Thymus (tissue), 11 donors: ENCODE results near the gene TSHZ2. TPM values are rescaled to one million over a fixed set of nuclear protein-coding genes. Genes with fewer than 3 reads are reported as not detected.

ENCODE experiments used
- DNase-seq, 9 donors: peaks; one replicate each; pipeline ENCODE4 v3.0.0-alpha.2; 2013; ENCODE audit warnings: low spot score in 9 of 9, low read depth in 6 of 9, missing footprints in 1 of 9
- H3K27ac ChIP-seq, 2 donors: one replicate each; pipeline ENCODE4 v1.5.1; 2013; ENCODE audit warnings: control low read depth in 1 of 2, low read depth in 1 of 2, low read length in 1 of 2, mild to moderate bottlenecking in 1 of 2, moderate library complexity in 1 of 2
- H3K27me3 ChIP-seq, 2 donors: one replicate each; pipeline ENCODE4 v1.5.1; 2013; ENCODE audit warnings: low read length in 1 of 2; ENCODE audit not compliant: control insufficient read depth in 2 of 2, insufficient read depth in 1 of 2
- H3K36me3 ChIP-seq, 2 donors: one replicate each; pipeline ENCODE4 v1.5.1; 2013; ENCODE audit warnings: low read length in 1 of 2, mild to moderate bottlenecking in 1 of 2, moderate library complexity in 1 of 2; ENCODE audit not compliant: control insufficient read depth in 2 of 2, insufficient read depth in 2 of 2
- H3K4me1 ChIP-seq, 2 donors: one replicate each; pipeline ENCODE4 v1.5.1; 2013; ENCODE audit warnings: low read length in 2 of 2; ENCODE audit not compliant: control insufficient read depth in 2 of 2, insufficient read depth in 2 of 2
- H3K4me3 ChIP-seq, 2 donors: one replicate each; pipeline ENCODE4 v1.5.1; 2013; ENCODE audit warnings: low read length in 2 of 2, control low read depth in 1 of 2, mild to moderate bottlenecking in 1 of 2
- H3K9me3 ChIP-seq, 2 donors: one replicate each; pipeline ENCODE4 v1.5.1; 2013; ENCODE audit warnings: low read length in 1 of 2, mild to moderate bottlenecking in 1 of 2; ENCODE audit not compliant: control insufficient read depth in 2 of 2, insufficient read depth in 1 of 2
- WGBS: extraction: QIAGEN DNeasy Blood & Tissue Kit; methylation state at CpG from one replicate; pipeline ENCODE4 v1.1.7; 2013; 5-methylcytosine and 5-hydroxymethylcytosine counted together
- polyA plus RNA-seq: library from polyadenylated mRNA; stranded (reverse); fragments of 200-250 nt; gene quantifications from one replicate; pipeline ENCODE4 v1.2.3, GENCODE V29; 2013
- total RNA-seq: library from RNA; stranded (reverse); fragments of 120-200 nt; gene quantifications from one replicate; pipeline ENCODE4 v1.2.4, GENCODE V29; 2013
- donor health status: healthy.

The TSHZ2 gene
- total and polyA plus RNA-seq, 2 donors, result 1.4 to 2.4 TPM

DNA sequence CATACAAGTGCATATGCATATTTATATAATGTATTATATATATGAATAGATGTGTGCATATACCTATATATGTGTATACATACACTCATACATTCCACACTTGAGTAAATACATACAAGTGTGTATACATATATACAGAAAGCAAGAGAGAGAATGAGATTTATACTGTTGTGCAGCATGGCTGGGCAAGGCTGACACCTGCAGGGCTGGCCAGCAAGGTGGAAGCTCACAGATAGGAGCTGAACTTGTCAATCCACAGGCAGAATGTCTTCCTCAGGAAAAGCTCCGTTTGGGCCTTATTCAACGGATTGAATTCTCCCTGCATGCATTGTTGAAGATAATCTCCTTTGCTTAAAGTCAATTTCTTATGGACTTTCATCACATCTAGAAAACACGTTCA, 364.7 kb downstream of the TSHZ2 start:
- H3K36me3 ChIP-seq, result no peaks in the 10 kb centered on the region
- H3K27ac ChIP-seq, result no peak overlapping the region
- no peak for DNase-seq
- no peaks in the 10 kb centered on the region for H3K4me1 ChIP-seq
- 90% methylated on average over 3 of the region's 3 CpGs for WGBS
- H3K27me3 ChIP-seq, result no peaks in the 10 kb centered on the region
- no peaks in the 10 kb centered on the region for H3K9me3 ChIP-seq
- no peak overlapping the region for H3K4me3 ChIP-seq

DNA sequence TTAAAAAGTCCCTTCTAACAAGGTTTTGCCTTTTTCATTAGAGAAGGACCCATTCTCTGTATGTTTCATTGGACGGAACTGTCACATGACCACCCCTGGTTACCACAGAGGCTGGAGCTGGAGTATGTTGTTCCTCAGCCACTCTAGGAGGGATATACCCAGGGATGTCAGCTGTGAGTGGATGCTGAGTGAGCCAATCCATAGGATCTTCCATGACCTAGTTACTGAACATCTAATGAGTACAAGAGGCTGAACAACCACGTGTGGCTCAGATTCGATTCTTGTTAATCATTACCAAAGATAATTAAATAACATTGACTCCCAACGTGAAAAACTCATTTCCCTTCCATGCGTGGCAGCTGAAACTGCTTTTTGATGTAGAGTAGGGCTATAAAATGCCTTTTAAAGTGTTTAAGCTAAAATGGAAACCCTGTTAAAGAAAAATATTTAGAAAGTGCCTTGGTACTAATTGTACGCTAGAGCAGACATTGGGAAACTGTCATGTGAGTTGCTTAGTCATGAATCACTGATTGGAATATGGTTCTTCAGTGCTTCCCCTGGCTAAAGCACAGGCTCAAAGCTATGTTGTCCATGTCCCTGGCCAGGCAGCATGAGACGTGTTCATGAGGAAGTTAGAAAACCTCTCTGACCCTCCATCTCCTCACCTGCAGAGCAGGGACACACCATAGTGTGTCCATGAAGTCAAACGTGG, 365.4 kb downstream of the TSHZ2 start:
- H3K4me3 ChIP-seq, result no peak overlapping the region
- DNase-seq, result no peak
- WGBS, result 90% methylated on average over 8 of the region's 8 CpGs
- no peak overlapping the region for H3K27ac ChIP-seq
- H3K36me3 ChIP-seq, result no peaks in the 10 kb centered on the region
- no peaks in the 10 kb centered on the region for H3K9me3 ChIP-seq
- no peaks in the 10 kb centered on the region for H3K27me3 ChIP-seq
- no peaks in the 10 kb centered on the region for H3K4me1 ChIP-seq

DNA sequence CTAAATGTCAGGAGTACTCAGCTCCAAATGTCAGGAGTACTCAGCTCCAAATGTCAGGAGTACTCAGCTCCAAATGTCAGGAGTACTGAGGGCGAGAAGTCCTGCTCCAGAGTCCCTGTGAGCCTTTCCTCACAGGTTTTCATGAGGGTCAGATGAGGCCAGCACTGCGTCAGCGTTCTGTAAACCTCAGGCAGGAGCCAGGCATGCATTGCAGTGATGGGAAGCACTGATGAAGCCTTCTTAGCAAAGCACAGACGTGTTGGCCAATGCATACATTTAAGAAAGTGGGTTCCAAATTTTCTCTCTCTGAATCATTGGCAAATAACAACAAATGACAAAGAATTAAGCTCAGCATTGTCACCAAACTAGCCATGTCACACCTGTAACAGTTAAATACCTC, 366.6 kb downstream of the TSHZ2 start:
- no peak for DNase-seq
- H3K36me3 ChIP-seq, result no peaks in the 10 kb centered on the region
- H3K27ac ChIP-seq, result no peak overlapping the region
- H3K27me3 ChIP-seq, result no peaks in the 10 kb centered on the region
- H3K4me3 ChIP-seq, result no peak overlapping the region
- WGBS, result 78% methylated on average over 4 of the region's 4 CpGs
- no peaks in the 10 kb centered on the region for H3K4me1 ChIP-seq
- H3K9me3 ChIP-seq, result no peaks in the 10 kb centered on the region

DNA sequence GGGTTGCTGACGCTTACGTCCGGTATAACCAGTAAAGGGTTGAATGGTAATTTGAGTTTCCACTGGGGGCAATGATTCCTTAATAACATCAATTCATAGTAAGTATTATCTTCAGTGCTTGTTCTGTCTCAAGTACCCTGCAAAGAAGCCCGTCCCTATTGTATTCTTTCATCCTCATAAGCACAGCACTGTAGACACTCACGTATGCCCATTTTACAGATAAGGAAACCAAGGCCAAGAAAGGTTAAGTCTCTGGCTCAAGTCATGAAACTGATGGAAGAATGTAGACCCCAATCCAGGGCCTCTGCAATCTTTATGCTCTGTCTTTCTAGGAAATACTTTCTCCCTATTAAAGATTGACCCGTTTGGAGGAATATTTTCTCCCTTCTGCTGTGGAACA, 370.3 kb downstream of the TSHZ2 start:
- Histone ChIP-seq H3K9me3 (no peaks in the 10 kb centered on the region), H3K27me3 (no peaks in the 10 kb centered on the region), H3K27ac (no peak overlapping the region), H3K4me3 (no peak overlapping the region), H3K36me3 (no peaks in the 10 kb centered on the region), H3K4me1 (no peaks in the 10 kb centered on the region)
- no peak for DNase-seq
- WGBS, result 90% methylated on average over 6 of the region's 6 CpGs

DNA sequence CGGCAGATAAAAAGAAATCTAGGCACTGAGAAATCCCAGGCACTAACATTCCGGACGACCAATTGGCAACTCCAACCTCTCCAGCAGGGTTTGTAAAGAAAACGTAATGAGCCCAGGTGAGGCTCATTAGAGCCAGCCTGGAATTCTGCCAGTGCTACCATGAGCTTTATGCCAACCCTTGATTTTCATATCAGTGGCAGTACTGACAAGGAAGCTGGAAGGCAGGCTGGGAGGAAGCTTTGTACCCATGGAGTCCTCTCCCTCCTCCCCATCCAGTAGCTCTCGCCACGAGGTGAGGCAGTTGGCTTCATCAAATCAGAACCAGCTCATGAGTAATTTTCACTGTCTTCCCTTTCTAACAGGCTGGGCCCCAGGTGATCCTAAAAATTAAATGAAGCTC, 371.3 kb downstream of the TSHZ2 start:
- no peak for DNase-seq
- H3K9me3 ChIP-seq, result no peaks in the 10 kb centered on the region
- no peak overlapping the region for H3K27ac ChIP-seq
- H3K27me3 ChIP-seq, result no peaks in the 10 kb centered on the region
- no peak overlapping the region for H3K4me3 ChIP-seq
- 90% methylated on average over 6 of the region's 6 CpGs for WGBS
- H3K36me3 ChIP-seq, result no peaks in the 10 kb centered on the region
- no peaks in the 10 kb centered on the region for H3K4me1 ChIP-seq

DNA sequence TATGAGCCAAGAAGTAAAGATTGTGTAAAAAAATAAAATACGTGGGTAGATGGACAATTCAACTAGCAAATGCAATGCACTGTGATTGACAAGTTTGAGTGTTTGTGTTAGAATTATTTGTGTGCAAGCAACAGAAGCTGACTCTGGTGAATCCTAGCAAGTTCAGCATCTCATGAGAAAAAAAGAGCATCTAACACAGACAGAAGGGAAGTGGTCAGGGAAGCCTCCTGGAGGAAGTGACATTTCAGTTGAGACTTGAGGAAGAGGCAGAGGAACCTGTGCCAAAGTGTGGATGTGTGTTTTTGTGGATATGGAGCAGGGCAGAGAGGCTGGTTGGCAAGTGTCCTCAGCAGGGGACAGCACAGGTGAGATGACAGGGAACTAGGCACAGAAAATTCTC, 372.7 kb downstream of the TSHZ2 start:
- no peaks in the 10 kb centered on the region for H3K4me1 ChIP-seq
- H3K9me3 ChIP-seq, result no peaks in the 10 kb centered on the region
- H3K36me3 ChIP-seq, result no peaks in the 10 kb centered on the region
- DNase-seq, result no peak
- WGBS, result 82% methylated on average over 1 of the region's 1 CpG
- H3K4me3 ChIP-seq, result no peak overlapping the region
- no peak overlapping the region for H3K27ac ChIP-seq
- no peaks in the 10 kb centered on the region for H3K27me3 ChIP-seq

DNA sequence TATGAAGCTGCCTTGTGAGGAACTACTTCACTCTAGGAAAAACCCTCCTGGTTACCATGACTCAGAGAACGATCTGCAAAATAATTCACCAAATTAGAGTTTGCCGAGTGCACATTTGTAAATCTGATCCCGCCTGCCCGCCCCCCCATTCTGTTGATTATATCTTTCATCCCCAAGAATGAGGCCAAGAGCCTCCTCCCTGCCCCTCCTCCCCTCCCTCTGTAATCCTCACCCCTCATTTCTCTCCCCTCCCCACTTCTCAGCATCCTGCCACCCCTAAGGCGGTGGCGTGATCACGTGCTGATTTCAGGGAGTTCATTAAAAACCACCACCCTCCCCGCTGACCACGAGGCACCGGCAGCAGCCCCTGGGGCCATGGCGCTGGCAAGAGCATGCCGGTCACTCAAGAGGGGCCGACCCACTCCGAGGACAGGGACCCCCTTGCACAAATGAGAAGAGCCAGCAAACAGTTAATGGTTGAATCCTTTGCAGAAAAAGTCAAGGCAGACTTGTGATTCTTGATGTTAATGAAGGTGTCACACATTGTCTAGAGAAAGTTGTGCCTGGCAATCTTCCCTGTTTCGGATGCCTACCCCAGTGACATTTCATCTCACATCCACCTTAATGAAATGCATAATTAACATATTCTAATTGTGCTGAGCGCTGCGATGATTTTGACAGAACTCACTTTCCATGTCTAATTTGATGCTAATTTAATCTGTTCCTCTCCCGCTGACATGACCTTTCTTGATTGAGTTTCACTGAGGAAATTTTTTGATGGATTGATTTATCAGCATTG, 373.6 kb downstream of the TSHZ2 start:
- Histone ChIP-seq H3K27ac (no peak overlapping the region), H3K9me3 (no peaks in the 10 kb centered on the region), H3K4me1 (no peaks in the 10 kb centered on the region), H3K4me3 (no peak overlapping the region), H3K27me3 (no peaks in the 10 kb centered on the region), H3K36me3 (no peaks in the 10 kb centered on the region)
- no peak for DNase-seq
- 94% methylated on average over 18 of the region's 18 CpGs for WGBS

DNA sequence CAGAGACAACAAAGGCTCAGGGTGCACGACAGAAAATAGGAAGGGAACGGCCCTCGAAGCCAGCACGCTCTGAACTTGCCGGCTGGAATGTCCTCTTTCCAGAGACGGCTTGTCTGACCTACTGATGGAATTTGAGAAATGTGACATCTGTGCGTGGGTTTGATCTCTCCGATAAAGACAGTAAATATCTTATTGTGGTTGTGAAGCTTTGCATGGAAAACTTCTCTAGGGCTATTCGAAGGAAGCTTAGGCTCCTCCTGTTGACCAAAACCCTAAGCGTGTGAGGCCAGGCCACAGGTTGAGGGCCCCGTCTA, 374.1 kb downstream of the TSHZ2 start:
- no peaks in the 10 kb centered on the region for H3K4me1 ChIP-seq
- 92% methylated on average over 11 of the region's 11 CpGs for WGBS
- no peaks in the 10 kb centered on the region for H3K9me3 ChIP-seq
- H3K36me3 ChIP-seq, result no peaks in the 10 kb centered on the region
- H3K27me3 ChIP-seq, result no peaks in the 10 kb centered on the region
- no peak overlapping the region for H3K27ac ChIP-seq
- H3K4me3 ChIP-seq, result no peak overlapping the region
- no peak for DNase-seq

DNA sequence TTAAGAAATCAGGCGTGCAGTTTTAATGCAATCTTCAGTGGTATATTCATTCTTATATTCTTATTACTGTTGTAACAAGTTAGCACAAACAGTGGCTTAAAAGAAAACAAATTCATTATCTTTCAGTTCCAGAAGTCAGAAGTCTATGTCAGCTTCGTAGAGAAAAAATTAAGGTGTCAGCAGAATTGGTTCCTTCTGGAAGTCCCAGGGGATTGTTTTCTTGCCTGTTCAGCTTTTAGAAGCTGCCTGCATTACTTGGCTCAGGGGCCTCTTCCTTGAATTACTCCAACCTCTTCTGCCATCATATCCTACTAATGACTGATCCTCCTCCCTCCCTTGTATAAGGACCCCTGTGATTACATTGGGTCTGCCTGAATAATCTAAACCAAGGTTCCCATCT, 377.6 kb downstream of the TSHZ2 start:
- H3K27ac ChIP-seq, result no peak overlapping the region
- DNase-seq, result no peak
- H3K4me3 ChIP-seq, result no peak overlapping the region
- no peaks in the 10 kb centered on the region for H3K9me3 ChIP-seq
- no peaks in the 10 kb centered on the region for H3K4me1 ChIP-seq
- WGBS, result 94% methylated on average over 2 of the region's 2 CpGs
- no peaks in the 10 kb centered on the region for H3K27me3 ChIP-seq
- no peaks in the 10 kb centered on the region for H3K36me3 ChIP-seq
